Renal cortex interstitium (tissue), 15 donors: ENCODE results near the gene NLN. TPM values are rescaled to one million over a fixed set of nuclear protein-coding genes. Genes with fewer than 3 reads are reported as not detected.
"Not testable (repeated sequence)": the region's sequence is repeated elsewhere in the genome, so short reads cannot be mapped to it uniquely, and the experiment has no call there.

Source experiments
- DNase-seq, 11 donors: peaks; one replicate each; pipeline ENCODE4 v3.0.0-alpha.2; 2013; ENCODE audit warnings: low read depth in 9 of 11, low spot score in 4 of 11; ENCODE audit errors: extremely low read depth in 1 of 11
- long read RNA-seq, 16 experiments: transcript quantifications; one replicate each; lab custom pipeline, GENCODE V29; 2026
- polyA plus RNA-seq, 3 donors: library from polyadenylated mRNA; unstranded; fragments of 120-200 nt; gene quantifications; one replicate each; pipeline ENCODE4 v1.2.1, GENCODE V29; 2013; ENCODE audit not compliant: insufficient read length in 3 of 3

NLN gene
- polyA plus RNA-seq: 10 to 100 TPM; 37.4 to 39.7 (median 37.6) TPM
- long read RNA-seq, donor 1, full-length matches to known transcripts: 4 of 4 reads
- long read RNA-seq, donor 1, partial matches to known transcripts: 0 of 4 reads
- long read RNA-seq, donor 1, other reads (novel, unspliced or antisense): 0 of 4 reads
- long read RNA-seq, donor 2, full-length matches to known transcripts: 3 of 3 reads
- long read RNA-seq, donor 2, partial matches to known transcripts: 0 of 3 reads
- long read RNA-seq, donor 2, other reads (novel, unspliced or antisense): 0 of 3 reads
- long read RNA-seq, donor 3, full-length matches to known transcripts: 7 of 7 reads
- long read RNA-seq, donor 3, partial matches to known transcripts: 0 of 7 reads
- long read RNA-seq, donor 3, other reads (novel, unspliced or antisense): 0 of 7 reads
- long read RNA-seq, donor 4, full-length matches to known transcripts: 5 of 5 reads
- long read RNA-seq, donor 4, partial matches to known transcripts: 0 of 5 reads
- long read RNA-seq, donor 4, other reads (novel, unspliced or antisense): 0 of 5 reads
- long read RNA-seq, donor 5: 0 reads
- long read RNA-seq, donor 6, full-length matches to known transcripts: 3 of 3 reads
- long read RNA-seq, donor 6, partial matches to known transcripts: 0 of 3 reads
- long read RNA-seq, donor 6, other reads (novel, unspliced or antisense): 0 of 3 reads
- long read RNA-seq, donor 7, full-length matches to known transcripts: 5 of 5 reads
- long read RNA-seq, donor 7, partial matches to known transcripts: 0 of 5 reads
- long read RNA-seq, donor 7, other reads (novel, unspliced or antisense): 0 of 5 reads
- long read RNA-seq, donor 8: 0 reads
- long read RNA-seq, donor 9, full-length matches to known transcripts: 2 of 16 reads
- long read RNA-seq, donor 9, partial matches to known transcripts: 14 of 16 reads
- long read RNA-seq, donor 9, other reads (novel, unspliced or antisense): 0 of 16 reads
- long read RNA-seq, donor 10, full-length matches to known transcripts: 5 of 5 reads
- long read RNA-seq, donor 10, partial matches to known transcripts: 0 of 5 reads
- long read RNA-seq, donor 10, other reads (novel, unspliced or antisense): 0 of 5 reads
- long read RNA-seq, donor 11, full-length matches to known transcripts: 4 of 4 reads
- long read RNA-seq, donor 11, partial matches to known transcripts: 0 of 4 reads
- long read RNA-seq, donor 11, other reads (novel, unspliced or antisense): 0 of 4 reads
- long read RNA-seq, donor 12, full-length matches to known transcripts: 2 of 2 reads
- long read RNA-seq, donor 12, partial matches to known transcripts: 0 of 2 reads
- long read RNA-seq, donor 12, other reads (novel, unspliced or antisense): 0 of 2 reads
- long read RNA-seq, donor 13: 0 reads
- long read RNA-seq, donor 14, full-length matches to known transcripts: 3 of 3 reads
- long read RNA-seq, donor 14, partial matches to known transcripts: 0 of 3 reads
- long read RNA-seq, donor 14, other reads (novel, unspliced or antisense): 0 of 3 reads
- long read RNA-seq, donor 15, full-length matches to known transcripts: 1 of 1 reads
- long read RNA-seq, donor 15, partial matches to known transcripts: 0 of 1 reads
- long read RNA-seq, donor 15, other reads (novel, unspliced or antisense): 0 of 1 reads
- long read RNA-seq, donor 16, full-length matches to known transcripts: 10 of 45 reads
- long read RNA-seq, donor 16, partial matches to known transcripts: 35 of 45 reads
- long read RNA-seq, donor 16, other reads (novel, unspliced or antisense): 0 of 45 reads

GRCh38 chr5:65721720-65722574, at the start of gene NLN, which contains the start of gene SGTB:
Gene NLN, plus strand, starts transcription at chr5:65722205. Its CDS starts 169 bp downstream, at chr5:65722374.
Gene SGTB, minus strand, starts transcription at chr5:65722109. Its CDS starts 1,302 bp downstream, at chr5:65720807.
- peak in 10 of 11 donors; percentile 62 to 89 (median 82) for DNase-seq

DNA sequence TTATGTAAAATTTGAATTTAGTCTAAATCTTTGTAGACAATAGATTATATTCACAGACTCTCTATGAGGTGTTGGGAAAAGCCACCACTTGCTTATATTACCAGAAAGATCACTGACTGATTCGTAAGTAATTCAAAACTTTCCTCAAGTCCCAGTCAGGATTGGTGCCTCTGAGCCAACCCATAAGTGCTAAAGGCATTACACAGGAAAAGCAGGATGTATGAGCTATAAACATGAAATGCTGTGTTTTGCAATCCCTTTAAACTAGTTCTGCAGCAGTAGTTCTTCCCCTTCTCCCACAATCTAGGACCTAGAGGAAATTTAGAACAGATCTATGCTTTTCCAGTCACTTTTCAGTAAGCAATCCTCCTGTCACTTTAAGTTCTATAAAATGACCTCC, 49.2 kb upstream of the NLN start:
- no peak for DNase-seq

GRCh38 chr5:65674749-65675148, 47.3 kb upstream of the NLN start:
- DNase-seq: no peak

GRCh38 chr5:65676056-65676455, 45.9 kb upstream of the NLN start:
- not testable (repeated sequence) for DNase-seq

- DNase-seq: no peak
Observed at GRCh38 chr5:65682148-65682547, 39.9 kb upstream of the NLN start.

DNA sequence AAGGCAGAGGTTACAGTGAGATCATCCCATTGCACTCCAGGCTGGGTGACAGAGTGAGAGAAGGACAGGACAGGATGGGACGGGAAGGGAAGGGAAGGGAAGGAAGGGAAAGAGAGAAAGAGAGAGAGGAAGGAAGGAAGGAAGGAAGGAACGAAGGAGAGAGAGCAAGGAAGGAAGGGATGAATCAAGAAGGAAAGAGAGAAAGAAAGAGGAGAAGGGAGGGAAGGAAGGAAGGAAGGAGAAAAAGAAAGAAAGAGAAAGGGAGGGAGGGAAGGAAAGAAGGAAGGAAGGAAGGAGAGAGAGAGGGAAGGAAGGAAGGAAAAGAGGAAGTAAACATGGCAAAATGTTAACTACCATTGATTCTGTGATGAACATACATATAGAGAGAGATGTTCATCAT, 28.9 kb upstream of the NLN start:
- DNase-seq: no peak

- no peak for DNase-seq
Observed at GRCh38 chr5:65695162-65695755, 26.7 kb upstream of the NLN start.

DNA sequence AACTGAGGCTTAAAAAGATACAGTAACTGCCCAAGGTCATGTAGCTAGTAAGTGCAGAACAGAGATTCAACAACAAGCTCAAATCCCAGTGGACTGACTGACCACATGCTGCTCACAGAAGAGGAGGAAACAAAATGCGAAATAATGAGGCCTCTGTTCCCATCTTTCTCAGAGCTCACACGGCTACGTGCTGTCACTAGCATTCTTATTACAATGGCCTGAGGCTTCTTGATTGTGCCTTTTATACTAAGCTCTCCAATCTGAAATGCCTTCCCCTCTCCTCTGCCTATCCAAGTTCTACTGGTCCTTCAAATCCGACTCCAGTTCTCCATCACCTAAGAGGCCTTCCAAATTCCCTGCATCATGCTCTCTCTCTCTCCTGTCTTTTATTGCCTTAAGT, 26.1 kb upstream of the NLN start:
- no peak for DNase-seq

- DNase-seq: no peak
Observed at GRCh38 chr5:65696892-65697291, 25.1 kb upstream of the NLN start.

DNA sequence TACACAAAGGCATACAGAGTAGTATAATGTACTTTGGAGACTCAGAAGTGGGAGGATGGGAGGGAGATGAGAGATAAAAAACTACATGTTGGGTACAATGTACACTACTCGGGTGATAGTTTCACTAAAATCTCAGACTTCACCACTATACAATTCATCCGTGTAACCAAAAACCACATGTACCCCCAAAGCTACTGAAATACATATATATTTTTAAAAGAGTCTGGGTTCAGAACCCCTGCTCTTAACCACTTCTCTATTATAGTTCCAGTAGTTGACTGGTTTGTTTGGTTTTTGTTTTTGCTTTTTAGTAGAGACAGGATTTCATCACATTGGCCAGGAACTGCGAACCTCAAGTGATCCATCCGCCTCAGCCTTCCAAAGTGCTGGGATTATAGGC, 22.7 kb upstream of the NLN start:
- DNase-seq: no peak

GRCh38 chr5:65702036-65702435, 20.0 kb upstream of the NLN start:
- no peak for DNase-seq

DNA sequence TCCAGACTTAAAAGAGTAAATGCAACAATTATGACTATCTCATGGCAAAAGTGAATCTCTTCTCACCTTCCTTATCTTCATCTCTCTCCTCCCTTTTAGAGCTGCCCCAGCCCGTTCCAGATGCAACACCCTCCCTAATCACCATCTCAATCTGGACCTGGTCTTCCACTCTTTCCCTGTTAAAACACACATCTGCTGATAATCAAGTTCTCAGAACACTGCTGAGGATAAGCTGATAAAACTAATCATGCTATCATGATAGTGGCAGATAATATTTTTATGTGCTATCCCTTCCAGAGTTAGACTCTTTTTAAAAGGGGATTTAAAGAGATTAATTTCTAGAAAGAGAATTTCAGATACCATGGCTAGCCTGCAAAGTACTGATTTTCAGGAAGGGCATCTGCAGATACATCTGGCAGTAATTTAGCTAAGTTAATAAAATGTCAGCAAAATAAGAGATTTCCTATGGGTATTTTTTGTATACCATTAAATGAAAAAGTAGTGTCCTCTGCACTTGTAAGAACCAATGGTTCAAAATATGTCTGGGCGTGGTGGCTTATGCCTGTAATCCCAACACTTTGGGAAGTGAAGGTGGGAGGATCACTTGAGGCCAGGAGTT, 17.3 kb upstream of the NLN start:
- DNase-seq: no peak

DNA sequence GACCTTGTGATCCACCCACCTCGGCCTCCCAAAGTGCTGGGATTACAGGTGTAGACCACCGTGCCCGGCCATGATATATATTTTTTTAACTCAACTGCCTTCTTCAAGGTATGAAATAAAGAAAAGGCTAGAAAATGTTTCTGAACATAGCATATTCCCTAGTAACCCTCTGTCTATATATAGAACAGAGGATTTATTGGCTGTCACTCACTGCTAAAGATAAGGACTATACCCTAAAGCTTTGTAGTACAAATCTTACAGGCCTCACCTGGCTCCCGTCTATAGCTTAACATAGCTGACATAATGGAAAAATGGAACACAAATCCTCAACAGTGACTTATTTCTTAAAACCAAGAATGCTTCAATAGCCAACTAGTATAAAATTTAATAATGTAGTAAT, 14.3 kb upstream of the NLN start:
- no peak for DNase-seq

DNA sequence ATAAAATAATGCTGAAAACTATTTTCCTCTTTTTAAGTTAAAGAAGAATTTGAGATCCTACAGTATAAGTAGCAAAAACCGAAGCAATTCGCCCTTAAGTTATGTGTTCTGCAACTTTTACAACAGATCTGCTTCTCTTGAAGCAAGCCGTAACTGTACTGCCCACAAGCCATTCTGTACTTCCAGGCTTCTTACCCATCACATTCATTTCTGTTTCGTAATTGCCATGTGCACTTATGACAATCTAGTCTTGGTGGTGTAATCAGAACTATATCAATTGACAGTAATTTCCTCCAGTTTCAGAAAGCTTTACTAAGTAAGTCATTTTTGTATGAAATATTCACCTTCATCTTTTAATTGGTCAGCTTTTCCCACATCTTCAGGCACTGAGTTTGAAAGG, 13.9 kb upstream of the NLN start:
- no peak for DNase-seq

GRCh38 chr5:65718576-65719310, 3.3 kb upstream of the NLN start:
- no peak for DNase-seq
